Testis (tissue), 3 donors: Measurements from ENCODE around the gene DLX3. TPM values are rescaled to one million over a fixed set of nuclear protein-coding genes. Genes with fewer than 3 reads are reported as not detected.

ENCODE experiments used
- DNase-seq: peaks from one replicate; pipeline ENCODE4 v3.0.0-alpha.2; 2019
- H3K27ac ChIP-seq, 2 donors: fragments of 200-600 bp; sonication (generic); one replicate each; pipeline ENCODE4 v1.5.1; 2019
- H3K27me3 ChIP-seq: fragments of 200-600 bp; sonication (generic); one replicate; pipeline ENCODE4 v1.5.1; 2019
- H3K36me3 ChIP-seq: fragments of 200-600 bp; sonication (generic); one replicate; pipeline ENCODE4 v1.5.1; 2017; ENCODE audit warnings: low read depth; ENCODE audit errors: missing control alignments
- H3K4me1 ChIP-seq: fragments of 200-600 bp; sonication (generic); one replicate; pipeline ENCODE4 v1.5.1; 2019
- H3K4me3 ChIP-seq, 2 donors: fragments of 200-600 bp; sonication (generic); one replicate each; pipeline ENCODE4 v1.5.1; 2017 to 2019
- H3K9me3 ChIP-seq: fragments of 200-600 bp; sonication (generic); one replicate; pipeline ENCODE4 v1.5.1; 2017
- CTCF ChIP-seq, 3 experiments: fragments of 450-650 bp in 2 of 3; fragments of 200-600 bp in 1 of 3; sonication (generic) in 1 of 3; IDR thresholded peaks; one replicate each; pipeline ENCODE4 v1.5.1; 2016 to 2019; ENCODE audit warnings: antibody characterized with exemption in 3 of 3, mild to moderate bottlenecking in 2 of 3, moderate library complexity in 1 of 3
- POLR2A ChIP-seq: fragments of 450-650 bp; IDR thresholded peaks from one replicate; pipeline ENCODE4 v1.6.1; 2017; ENCODE audit warnings: antibody characterized with exemption, mild to moderate bottlenecking, moderate library complexity
- WGBS, 2 donors: methylation state at CpG; one replicate each; pipeline ENCODE4 v1.1.5; 2018; 5-methylcytosine and 5-hydroxymethylcytosine counted together
- intact Hi-C: fragments of 100-400 bp; cut with DNase I; formaldehyde crosslinking; loops from one replicate; pipeline ENCODE4 v1.15.1; 2023; ENCODE audit warnings: low total_unique reads
- polyA plus RNA-seq: library from polyadenylated mRNA; stranded (reverse); fragments of 350-450 nt; fragmentation: Illumina TruSeq; extraction: RNeasy Lipid Tissue Mini Kit (QIAGEN cat#74804); gene quantifications from one replicate; pipeline ENCODE4 v1.2.3, GENCODE V29; 2014; ENCODE audit warnings: low read depth, low replicate concordance; ENCODE audit not compliant: insufficient read depth
- total RNA-seq, 2 donors: library from RNA; depleted of rRNA; stranded (reverse); fragments of >200 nt; gene quantifications; one replicate each; pipeline ENCODE4 v1.2.3, GENCODE V29; 2016

DLX3 gene
- total and polyA plus RNA-seq, 3 donors from 2014 or later: 1.0 to 1.5 (median 1.4) TPM

GRCh38 chr17:49996121-49996494 is 1.1 kb upstream of the DLX3 start:
- no peak overlapping the region for H3K27ac ChIP-seq
- H3K4me1 ChIP-seq: peaks cover 17% of the 10 kb centered on the region
- peak overlapping the region in 1 of 2 donors; percentile 55 for H3K4me3 ChIP-seq
- H3K27me3 ChIP-seq: no peaks in the 10 kb centered on the region
- DNase-seq: no peak
- whole genome bisulfite sequencing, 2 donors: 31 to 47% methylated on average over 6 to 7 of the region's 7 CpGs
- H3K36me3 ChIP-seq: no peaks in the 10 kb centered on the region
- no peaks in the 10 kb centered on the region for H3K9me3 ChIP-seq
- TF ChIP-seq CTCF (IDR thresholded peaks at IDR 0.05): no peak
- no peak for TF ChIP-seq POLR2A
- intact Hi-C loops: loop anchor here (5.0 kb wide), 2 partner anchors 119 to 134 kb away; no protein-coding TSS in a partner anchor

GRCh38 chr17:49994085-49995054 is 654 bp downstream of the DLX3 start:
- no peak overlapping the region for H3K27ac ChIP-seq
- no peaks in the 10 kb centered on the region for H3K36me3 ChIP-seq
- TF ChIP-seq POLR2A: no peak
- TF ChIP-seq CTCF (IDR thresholded peaks at IDR 0.05): no peak
- no peaks in the 10 kb centered on the region for H3K27me3 ChIP-seq
- intact Hi-C loops: loop anchor here (5.0 kb wide), 2 partner anchors 117 to 132 kb away; no protein-coding TSS in a partner anchor
- 2 to 4% methylated on average over 50 of the region's 50 CpGs for WGBS, 2 donors
- DNase-seq: no peak
- H3K9me3 ChIP-seq: no peaks in the 10 kb centered on the region
- H3K4me3 ChIP-seq: peak overlapping the region; percentile 43 to 48
- peaks cover 17% of the 10 kb centered on the region for H3K4me1 ChIP-seq

- Histone ChIP-seq H3K27ac (no peak overlapping the region), H3K27me3 (no peaks in the 10 kb centered on the region), H3K36me3 (no peaks in the 10 kb centered on the region), H3K4me3 (peak overlapping the region; percentile 43 to 48), H3K9me3 (no peaks in the 10 kb centered on the region), H3K4me1 (peaks cover 17% of the 10 kb centered on the region)
- TF ChIP-seq POLR2A: no peak
- TF ChIP-seq CTCF (IDR thresholded peaks at IDR 0.05): no peak
- 0 to 2% methylated on average over 22 to 77 of the region's 77 CpGs for WGBS, 2 donors
- DNase-seq: no peak
- intact Hi-C loops: no loop called here
Measured at GRCh38 chr17:49993423-49994060, 1.5 kb downstream of the DLX3 start.

- H3K27ac ChIP-seq: no peak overlapping the region
- DNase-seq: no peak
- peaks cover 17% of the 10 kb centered on the region for H3K4me1 ChIP-seq
- TF ChIP-seq POLR2A: no peak
- TF ChIP-seq CTCF (IDR thresholded peaks at IDR 0.05): no peak
- intact Hi-C loops: no loop called here
- peak overlapping the region; percentile 43 to 48 for H3K4me3 ChIP-seq
- no peaks in the 10 kb centered on the region for H3K9me3 ChIP-seq
- WGBS, 2 donors: 11 to 20% methylated on average over 5 to 23 of the region's 23 CpGs
- H3K36me3 ChIP-seq: no peaks in the 10 kb centered on the region
- no peaks in the 10 kb centered on the region for H3K27me3 ChIP-seq
Measured at GRCh38 chr17:49992933-49993422, 2.0 kb downstream of the DLX3 start.
